HAP-1 (cell line): ENCODE data around the gene SMIM14.
"Not testable (repeated sequence)": the region's sequence is repeated elsewhere in the genome, so short reads cannot be mapped to it uniquely, and the experiment has no call there.

Experiments
- DNase-seq, 2 experiments: peaks; one replicate each; pipeline ENCODE4 v3.0.0-alpha.2; 2016 to 2020; ENCODE audit warnings: low spot score in 2 of 2
- H3K27me3 ChIP-seq: fragments of 250-450 bp; sonication (Bioruptor Pico); 2 replicates; pipeline ENCODE4 v1.5.1; 2020; ENCODE audit warnings: low read depth, mild to moderate bottlenecking, moderate library complexity
- H3K36me3 ChIP-seq: fragments of 250-450 bp; sonication (Bioruptor Pico); replicated peaks from 2 replicates; pipeline ENCODE4 v1.5.1; 2020; ENCODE audit warnings: mild to moderate bottlenecking
- H3K4me1 ChIP-seq: fragments of 250-450 bp; sonication (Bioruptor Pico); 2 replicates; pipeline ENCODE4 v1.5.1; 2020; ENCODE audit warnings: mild to moderate bottlenecking
- H3K4me3 ChIP-seq: fragments of 250-450 bp; sonication (Bioruptor Pico); 2 replicates; pipeline ENCODE4 v1.5.1; 2020; ENCODE audit warnings: mild to moderate bottlenecking, moderate library complexity
- H3K9me3 ChIP-seq: fragments of 250-450 bp; sonication (Bioruptor Pico); 2 replicates; pipeline ENCODE4 v1.5.1; 2020; ENCODE audit warnings: mild to moderate bottlenecking, moderate library complexity
- in situ Hi-C: fragments of 300-500 bp; cut with MboI; formaldehyde crosslinking; loops from 3 replicates; pipeline ENCODE4 v1.14.3; 2020; ENCODE audit warnings: low sequenced_read_pairs, inconsistent platforms, mixed read lengths

SMIM14 gene

GRCh38 chr4:39635023-39635422 lies 3.6 kb downstream of the SMIM14 start:
- Histone ChIP-seq H3K4me3 (no peak overlapping the region), H3K36me3 (no peaks in the 10 kb centered on the region), H3K4me1 (peaks cover 26% of the 10 kb centered on the region), H3K9me3 (no peaks in the 10 kb centered on the region), H3K27me3 (no peaks in the 10 kb centered on the region)
- peak in 1 of 2 experiments; percentile 18 for DNase-seq
- in situ Hi-C loops: no loop called here

GRCh38 chr4:39631700-39632079 lies 7.0 kb downstream of the SMIM14 start:
- Histone ChIP-seq H3K4me1 (peaks cover 14% of the 10 kb centered on the region), H3K27me3 (no peaks in the 10 kb centered on the region), H3K9me3 (no peaks in the 10 kb centered on the region), H3K36me3 (no peaks in the 10 kb centered on the region), H3K4me3 (no peak overlapping the region)
- in situ Hi-C loops: no loop called here
- no peak for DNase-seq

GRCh38 chr4:39627413-39627812 lies 11.3 kb downstream of the SMIM14 start:
- Histone ChIP-seq H3K27me3 (no peaks in the 10 kb centered on the region), H3K9me3 (no peaks in the 10 kb centered on the region), H3K4me3 (no peak overlapping the region), H3K36me3 (no peaks in the 10 kb centered on the region), H3K4me1 (peaks cover 6% of the 10 kb centered on the region)
- no peak for DNase-seq
- in situ Hi-C loops: no loop called here

- Histone ChIP-seq H3K9me3 (no peaks in the 10 kb centered on the region), H3K36me3 (no peaks in the 10 kb centered on the region), H3K4me1 (peaks cover 6% of the 10 kb centered on the region), H3K27me3 (no peaks in the 10 kb centered on the region), H3K4me3 (no peak overlapping the region)
- DNase-seq: no peak
- in situ Hi-C loops: no loop called here
Observed at GRCh38 chr4:39626913-39627312, 11.8 kb downstream of the SMIM14 start.

- Histone ChIP-seq H3K4me3 (no peak overlapping the region), H3K27me3 (no peaks in the 10 kb centered on the region), H3K9me3 (no peaks in the 10 kb centered on the region), H3K4me1 (peaks cover 6% of the 10 kb centered on the region), H3K36me3 (no peaks in the 10 kb centered on the region)
- in situ Hi-C loops: no loop called here
- DNase-seq: no peak
Observed at GRCh38 chr4:39626261-39626660, 12.4 kb downstream of the SMIM14 start.

- Histone ChIP-seq H3K27me3 (no peaks in the 10 kb centered on the region), H3K4me3 (no peak overlapping the region), H3K36me3 (no peaks in the 10 kb centered on the region), H3K4me1 (peaks cover 13% of the 10 kb centered on the region), H3K9me3 (no peaks in the 10 kb centered on the region)
- DNase-seq: no peak
- in situ Hi-C loops: no loop called here
Observed at GRCh38 chr4:39621582-39621981, 17.1 kb downstream of the SMIM14 start.

- Histone ChIP-seq H3K4me1 (peaks cover 13% of the 10 kb centered on the region), H3K4me3 (no peak overlapping the region), H3K27me3 (no peaks in the 10 kb centered on the region), H3K36me3 (no peaks in the 10 kb centered on the region), H3K9me3 (no peaks in the 10 kb centered on the region)
- DNase-seq: no peak
- in situ Hi-C loops: no loop called here
Observed at GRCh38 chr4:39620551-39621313, 17.9 kb downstream of the SMIM14 start.

GRCh38 chr4:39617534-39617933 lies 21.1 kb downstream of the SMIM14 start:
- no peaks in the 10 kb centered on the region for H3K27me3 ChIP-seq
- H3K4me1 ChIP-seq: peaks cover 7% of the 10 kb centered on the region
- no peaks in the 10 kb centered on the region for H3K9me3 ChIP-seq
- in situ Hi-C loops: no loop called here
- no peak for DNase-seq
- H3K36me3 ChIP-seq: no peaks in the 10 kb centered on the region
- H3K4me3 ChIP-seq: no peak overlapping the region

- Histone ChIP-seq H3K4me1 (peaks cover 7% of the 10 kb centered on the region), H3K4me3 (no peak overlapping the region), H3K36me3 (no peaks in the 10 kb centered on the region), H3K27me3 (no peaks in the 10 kb centered on the region), H3K9me3 (no peaks in the 10 kb centered on the region)
- DNase-seq: no peak
- in situ Hi-C loops: no loop called here
Observed at GRCh38 chr4:39616651-39617050, 22.0 kb downstream of the SMIM14 start.

- H3K9me3 ChIP-seq, DNase-seq, H3K27me3 ChIP-seq, H3K4me3 ChIP-seq, H3K36me3 ChIP-seq, H3K4me1 ChIP-seq, in situ Hi-C loops: not testable (repeated sequence)
Observed at GRCh38 chr4:39616112-39616511, 22.6 kb downstream of the SMIM14 start.

- Histone ChIP-seq H3K27me3 (no peaks in the 10 kb centered on the region), H3K4me3 (no peak overlapping the region), H3K36me3 (no peaks in the 10 kb centered on the region), H3K9me3 (no peaks in the 10 kb centered on the region), H3K4me1 (peaks cover 7% of the 10 kb centered on the region)
- in situ Hi-C loops: no loop called here
- DNase-seq: no peak
Observed at GRCh38 chr4:39614487-39615162, 24.0 kb downstream of the SMIM14 start.

- no peak for DNase-seq
- in situ Hi-C loops: no loop called here
- H3K4me3 ChIP-seq: no peak overlapping the region
- H3K9me3 ChIP-seq: no peaks in the 10 kb centered on the region
- H3K36me3 ChIP-seq: no peaks in the 10 kb centered on the region
- H3K4me1 ChIP-seq: peaks cover 7% of the 10 kb centered on the region
- no peaks in the 10 kb centered on the region for H3K27me3 ChIP-seq
Observed at GRCh38 chr4:39613093-39613656, 25.5 kb downstream of the SMIM14 start.

GRCh38 chr4:39609454-39609931 lies 29.2 kb downstream of the SMIM14 start:
- Histone ChIP-seq H3K4me1 (no peaks in the 10 kb centered on the region), H3K4me3 (no peak overlapping the region), H3K27me3 (no peaks in the 10 kb centered on the region), H3K36me3 (no peaks in the 10 kb centered on the region), H3K9me3 (peaks cover 4% of the 10 kb centered on the region; the same call in 1 of the 2 replicates)
- in situ Hi-C loops: no loop called here
- DNase-seq: no peak

- DNase-seq: no peak
- Histone ChIP-seq H3K36me3 (no peaks in the 10 kb centered on the region), H3K27me3 (no peaks in the 10 kb centered on the region), H3K4me1 (no peaks in the 10 kb centered on the region), H3K4me3 (no peak overlapping the region), H3K9me3 (peaks cover 4% of the 10 kb centered on the region; the same call in 1 of the 2 replicates)
- in situ Hi-C loops: no loop called here
Observed at GRCh38 chr4:39608451-39608850, 30.2 kb downstream of the SMIM14 start.
